ENCODE measurements around the gene FAM185A.
"Not testable (repeated sequence)": the region's sequence is repeated elsewhere in the genome, so short reads cannot be mapped to it uniquely, and the experiment has no call there.

The FAM185A gene

GRCh38 chr7:102778663-102779062, 29.9 kb downstream of the FAM185A start:
- not testable (repeated sequence) for DNase-seq (ENCODE audit: low read depth)

- DNase-seq (ENCODE audit: low read depth), result not testable (repeated sequence)
These were observed 32.1 kb downstream of the FAM185A start for GRCh38 chr7:102780926-102781325.

GRCh38 chr7:102788770-102789169, 40.0 kb downstream of the FAM185A start:
- not testable (repeated sequence) for DNase-seq (ENCODE audit: low read depth)

- DNase-seq (ENCODE audit: low read depth), result not testable (repeated sequence)
These were observed 41.7 kb downstream of the FAM185A start for GRCh38 chr7:102790364-102791100.

- not testable (repeated sequence) for DNase-seq (ENCODE audit: low read depth)
These were observed 42.6 kb downstream of the FAM185A start for GRCh38 chr7:102791367-102791766.

- DNase-seq (ENCODE audit: low read depth), result not testable (repeated sequence)
These were observed 43.0 kb downstream of the FAM185A start for GRCh38 chr7:102791831-102792230.

- not testable (repeated sequence) for DNase-seq (ENCODE audit: low read depth)
These were observed 45.8 kb downstream of the FAM185A start for GRCh38 chr7:102794567-102794966.

- DNase-seq (ENCODE audit: low read depth), result not testable (repeated sequence)
These were observed 47.3 kb downstream of the FAM185A start for GRCh38 chr7:102795987-102796595.

- DNase-seq (ENCODE audit: low read depth), result no peak
These were observed 57.8 kb downstream of the FAM185A start for GRCh38 chr7:102806613-102807012.

- no peak for DNase-seq (ENCODE audit: low read depth)
These were observed 62.1 kb downstream of the FAM185A start for GRCh38 chr7:102810916-102811315.

- no peak for DNase-seq (ENCODE audit: low read depth)
These were observed 63.3 kb downstream of the FAM185A start for GRCh38 chr7:102811942-102812678.

GRCh38 chr7:102813191-102814024, 64.6 kb downstream of the FAM185A start:
- no peak for DNase-seq (ENCODE audit: low read depth)

- no peak for DNase-seq (ENCODE audit: low read depth)
These were observed 65.2 kb downstream of the FAM185A start for GRCh38 chr7:102814025-102814471.

- DNase-seq (ENCODE audit: low read depth), result no peak
These were observed 69.1 kb downstream of the FAM185A start for GRCh38 chr7:102817616-102818573.

- DNase-seq (ENCODE audit: low read depth), result no peak
These were observed 70.4 kb downstream of the FAM185A start for GRCh38 chr7:102819151-102819550.

GRCh38 chr7:102821994-102822747, 73.4 kb downstream of the FAM185A start:
- DNase-seq (ENCODE audit: low read depth), result no peak

GRCh38 chr7:102823390-102824119, 74.8 kb downstream of the FAM185A start:
- no peak for DNase-seq (ENCODE audit: low read depth)

GRCh38 chr7:102828286-102828685, 79.5 kb downstream of the FAM185A start:
- no peak for DNase-seq (ENCODE audit: low read depth)

- DNase-seq (ENCODE audit: low read depth), result no peak
These were observed 80.3 kb downstream of the FAM185A start for GRCh38 chr7:102829075-102829474.
